ENCODE results near the gene TCP11L2. TPM values are rescaled to one million over a fixed set of nuclear protein-coding genes. Genes with fewer than 3 reads are reported as not detected.

TCP11L2 gene
- total and polyA plus RNA-seq, 2 of the 13 experiments (the other 11 are each of a cell fraction or from before 2014, with no cell fraction given): 4.6 to 24.1 TPM

DNA sequence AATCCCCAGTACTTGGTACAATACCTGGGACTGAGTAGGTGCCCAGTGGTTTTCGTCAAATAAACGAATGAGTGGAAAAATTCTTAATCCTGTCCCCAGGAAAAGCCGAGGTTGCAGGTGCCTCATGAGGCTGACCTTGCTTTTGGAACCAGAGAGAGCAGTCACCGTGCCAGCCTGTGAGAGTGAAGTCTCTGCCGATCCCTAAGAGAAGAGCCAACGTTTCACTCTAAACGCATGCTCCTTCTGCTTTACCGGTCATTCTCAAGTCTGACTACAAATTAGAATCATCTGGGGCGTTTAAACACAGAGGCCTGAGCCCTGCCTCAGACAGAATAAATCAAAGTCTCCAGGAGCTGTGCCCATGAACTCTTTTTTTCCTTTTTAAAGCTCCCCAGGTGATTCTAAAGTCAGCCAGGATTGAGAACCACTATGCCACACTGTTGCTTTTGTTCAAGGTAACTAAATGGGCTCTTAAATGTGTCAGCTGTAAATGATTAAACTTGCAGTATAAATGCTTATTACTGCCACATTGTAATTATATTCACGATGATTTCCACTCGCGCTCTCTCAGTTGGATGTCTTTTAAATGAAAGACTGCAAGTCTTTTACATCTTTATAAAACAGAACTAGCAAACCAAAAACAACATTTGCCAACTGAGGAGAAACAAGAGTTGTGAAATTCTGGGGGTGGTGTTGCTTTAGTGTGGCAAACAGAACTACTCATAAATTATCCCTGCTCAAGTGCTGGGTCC is 26.9 kb downstream of the TCP11L2 start (continued):
- TF ChIP-seq, protein P1, sequence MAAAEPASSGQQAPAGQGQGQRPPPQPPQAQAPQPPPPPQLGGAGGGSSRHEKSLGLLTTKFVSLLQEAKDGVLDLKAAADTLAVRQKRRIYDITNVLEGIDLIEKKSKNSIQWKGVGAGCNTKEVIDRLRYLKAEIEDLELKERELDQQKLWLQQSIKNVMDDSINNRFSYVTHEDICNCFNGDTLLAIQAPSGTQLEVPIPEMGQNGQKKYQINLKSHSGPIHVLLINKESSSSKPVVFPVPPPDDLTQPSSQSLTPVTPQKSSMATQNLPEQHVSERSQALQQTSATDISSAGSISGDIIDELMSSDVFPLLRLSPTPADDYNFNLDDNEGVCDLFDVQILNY (CRISPR knock-in tag; conservative IDR thresholded peaks at IDR 0.05): no peak
- TF ChIP-seq MTF1 (CRISPR knock-in tag; IDR thresholded peaks at IDR 0.05) (no peak), ZNF709 (CRISPR knock-in tag; IDR thresholded peaks at IDR 0.05) (no peak), ZFP62 (CRISPR knock-in tag; IDR thresholded peaks at IDR 0.05) (no peak), BHLHE40 (IDR thresholded peaks at IDR 0.05; ENCODE audit: low read length) (no peak)

DNA sequence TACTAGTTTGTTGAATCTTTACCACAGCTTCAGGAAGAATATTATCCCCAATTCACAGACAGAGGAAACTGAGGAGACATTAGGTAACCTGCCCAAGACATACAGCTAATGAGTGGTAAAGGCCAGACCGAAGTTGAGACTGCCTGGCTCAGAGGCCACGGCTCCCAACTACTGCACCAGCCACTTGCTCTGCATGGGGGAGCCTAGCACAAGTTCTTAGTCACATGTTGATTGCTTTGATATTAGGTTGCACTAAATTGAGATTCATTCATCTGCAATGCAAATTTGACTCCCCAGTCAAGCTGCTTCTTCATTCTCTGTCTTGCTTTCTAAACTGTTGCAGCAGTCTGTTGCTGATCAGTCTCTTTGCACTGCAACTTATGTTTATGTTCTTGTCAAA is 29.1 kb downstream of the TCP11L2 start:
- no peak for FAIRE-seq
- no TSS peak for BruUV-seq (replicated peaks)
- TF ChIP-seq, protein P2, sequence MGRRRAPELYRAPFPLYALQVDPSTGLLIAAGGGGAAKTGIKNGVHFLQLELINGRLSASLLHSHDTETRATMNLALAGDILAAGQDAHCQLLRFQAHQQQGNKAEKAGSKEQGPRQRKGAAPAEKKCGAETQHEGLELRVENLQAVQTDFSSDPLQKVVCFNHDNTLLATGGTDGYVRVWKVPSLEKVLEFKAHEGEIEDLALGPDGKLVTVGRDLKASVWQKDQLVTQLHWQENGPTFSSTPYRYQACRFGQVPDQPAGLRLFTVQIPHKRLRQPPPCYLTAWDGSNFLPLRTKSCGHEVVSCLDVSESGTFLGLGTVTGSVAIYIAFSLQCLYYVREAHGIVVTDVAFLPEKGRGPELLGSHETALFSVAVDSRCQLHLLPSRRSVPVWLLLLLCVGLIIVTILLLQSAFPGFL (CRISPR knock-in tag; IDR thresholded peaks at IDR 0.05): no peak
- TF ChIP-seq NR2F6 (IDR thresholded peaks at IDR 0.05) (no peak), NR2F6 (CRISPR knock-in tag; IDR thresholded peaks at IDR 0.05) (no peak), MAFG (CRISPR knock-in tag; IDR thresholded peaks at IDR 0.05) (no peak), AKAP8 (CRISPR knock-in tag; IDR thresholded peaks at IDR 0.05) (no peak), JARID2 (CRISPR knock-in tag; IDR thresholded peaks at IDR 0.05; ENCODE audit: insufficient replicate concordance) (no peak), YEATS2 (CRISPR knock-in tag; IDR thresholded peaks at IDR 0.05; ENCODE audit: borderline replicate concordance) (no peak), RBFOX2 (IDR thresholded peaks at IDR 0.05; ENCODE audit: low read depth, low read length) (no peak), JDP2 (CRISPR knock-in tag; IDR thresholded peaks at IDR 0.05; ENCODE audit: borderline replicate concordance) (no peak)
- TF ChIP-seq, protein P3, sequence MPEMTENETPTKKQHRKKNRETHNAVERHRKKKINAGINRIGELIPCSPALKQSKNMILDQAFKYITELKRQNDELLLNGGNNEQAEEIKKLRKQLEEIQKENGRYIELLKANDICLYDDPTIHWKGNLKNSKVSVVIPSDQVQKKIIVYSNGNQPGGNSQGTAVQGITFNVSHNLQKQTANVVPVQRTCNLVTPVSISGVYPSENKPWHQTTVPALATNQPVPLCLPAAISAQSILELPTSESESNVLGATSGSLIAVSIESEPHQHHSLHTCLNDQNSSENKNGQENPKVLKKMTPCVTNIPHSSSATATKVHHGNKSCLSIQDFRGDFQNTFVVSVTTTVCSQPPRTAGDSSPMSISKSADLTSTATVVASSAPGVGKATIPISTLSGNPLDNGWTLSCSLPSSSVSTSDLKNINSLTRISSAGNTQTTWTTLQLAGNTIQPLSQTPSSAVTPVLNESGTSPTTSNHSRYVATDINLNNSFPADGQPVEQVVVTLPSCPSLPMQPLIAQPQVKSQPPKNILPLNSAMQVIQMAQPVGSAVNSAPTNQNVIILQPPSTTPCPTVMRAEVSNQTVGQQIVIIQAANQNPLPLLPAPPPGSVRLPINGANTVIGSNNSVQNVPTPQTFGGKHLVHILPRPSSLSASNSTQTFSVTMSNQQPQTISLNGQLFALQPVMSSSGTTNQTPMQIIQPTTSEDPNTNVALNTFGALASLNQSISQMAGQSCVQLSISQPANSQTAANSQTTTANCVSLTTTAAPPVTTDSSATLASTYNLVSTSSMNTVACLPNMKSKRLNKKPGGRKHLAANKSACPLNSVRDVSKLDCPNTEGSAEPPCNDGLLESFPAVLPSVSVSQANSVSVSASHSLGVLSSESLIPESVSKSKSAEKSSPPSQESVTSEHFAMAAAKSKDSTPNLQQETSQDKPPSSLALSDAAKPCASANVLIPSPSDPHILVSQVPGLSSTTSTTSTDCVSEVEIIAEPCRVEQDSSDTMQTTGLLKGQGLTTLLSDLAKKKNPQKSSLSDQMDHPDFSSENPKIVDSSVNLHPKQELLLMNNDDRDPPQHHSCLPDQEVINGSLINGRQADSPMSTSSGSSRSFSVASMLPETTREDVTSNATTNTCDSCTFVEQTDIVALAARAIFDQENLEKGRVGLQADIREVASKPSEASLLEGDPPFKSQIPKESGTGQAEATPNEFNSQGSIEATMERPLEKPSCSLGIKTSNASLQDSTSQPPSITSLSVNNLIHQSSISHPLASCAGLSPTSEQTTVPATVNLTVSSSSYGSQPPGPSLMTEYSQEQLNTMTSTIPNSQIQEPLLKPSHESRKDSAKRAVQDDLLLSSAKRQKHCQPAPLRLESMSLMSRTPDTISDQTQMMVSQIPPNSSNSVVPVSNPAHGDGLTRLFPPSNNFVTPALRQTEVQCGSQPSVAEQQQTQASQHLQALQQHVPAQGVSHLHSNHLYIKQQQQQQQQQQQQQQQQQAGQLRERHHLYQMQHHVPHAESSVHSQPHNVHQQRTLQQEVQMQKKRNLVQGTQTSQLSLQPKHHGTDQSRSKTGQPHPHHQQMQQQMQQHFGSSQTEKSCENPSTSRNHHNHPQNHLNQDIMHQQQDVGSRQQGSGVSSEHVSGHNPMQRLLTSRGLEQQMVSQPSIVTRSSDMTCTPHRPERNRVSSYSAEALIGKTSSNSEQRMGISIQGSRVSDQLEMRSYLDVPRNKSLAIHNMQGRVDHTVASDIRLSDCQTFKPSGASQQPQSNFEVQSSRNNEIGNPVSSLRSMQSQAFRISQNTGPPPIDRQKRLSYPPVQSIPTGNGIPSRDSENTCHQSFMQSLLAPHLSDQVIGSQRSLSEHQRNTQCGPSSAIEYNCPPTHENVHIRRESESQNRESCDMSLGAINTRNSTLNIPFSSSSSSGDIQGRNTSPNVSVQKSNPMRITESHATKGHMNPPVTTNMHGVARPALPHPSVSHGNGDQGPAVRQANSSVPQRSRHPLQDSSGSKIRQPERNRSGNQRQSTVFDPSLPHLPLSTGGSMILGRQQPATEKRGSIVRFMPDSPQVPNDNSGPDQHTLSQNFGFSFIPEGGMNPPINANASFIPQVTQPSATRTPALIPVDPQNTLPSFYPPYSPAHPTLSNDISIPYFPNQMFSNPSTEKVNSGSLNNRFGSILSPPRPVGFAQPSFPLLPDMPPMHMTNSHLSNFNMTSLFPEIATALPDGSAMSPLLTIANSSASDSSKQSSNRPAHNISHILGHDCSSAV (CRISPR knock-in tag; IDR thresholded peaks at IDR 0.05; ENCODE audit: borderline replicate concordance): no peak

More for the DNA sequence above, 29.1 kb downstream of the TCP11L2 start:
- ChIA-PET POLR2A (no interaction called here), CTCF (ENCODE audit: low intra/inter-chr PET ratio, low total read pairs) (no interaction called here)
- no CpG with 5 or more reads among the region's 2 CpGs for WGBS (ENCODE audit: low lambda C conversion rate)
- intact Hi-C loops (cut with micrococcal nuclease; ENCODE audit: unreplicated experiment): no loop called here
- no peaks in the 10 kb centered on the region; a peak in 2 of 5 replicates for H3K36me3 ChIP-seq (replicated peaks in 1 of 2; ENCODE audit: control insufficient read depth in 1 of 2, insufficient read depth in 2 of 2, low read length in 2 of 2)
- DNase-seq (ENCODE audit: low spot score) (no peak), ATAC-seq (no peak)
- H4K20me1 ChIP-seq (ENCODE audit: insufficient read depth, low read length): no peaks in the 10 kb centered on the region
- H3K9ac ChIP-seq (ENCODE audit: insufficient read depth, low read depth, low read length): no peak overlapping the region
- no peak overlapping the region for H3K4me3 ChIP-seq (replicated peaks in 1 of 3; ENCODE audit: insufficient read depth in 1 of 3, low read depth in 2 of 3, low read length in 3 of 3)
- no peaks in the 10 kb centered on the region for H3K9me3 ChIP-seq (ENCODE audit: low read length)
- H3K4me2 ChIP-seq (ENCODE audit: low read depth, low read length): no peak overlapping the region
- H3K79me2 ChIP-seq (ENCODE audit: insufficient read depth, low read length): no peaks in the 10 kb centered on the region
- H3K4me1 ChIP-seq (ENCODE audit: insufficient read depth, low read length): peaks cover 8% of the 10 kb centered on the region
- no peaks in the 10 kb centered on the region for H3K27me3 ChIP-seq (ENCODE audit: control insufficient read depth in 1 of 2, insufficient read depth in 2 of 2, low read length in 2 of 2)
- in situ Hi-C loops (cut with HindIII; ENCODE audit: extremely low pct_ligation_motif_present, low pct_unique_long_range_greater_than_20kb): no loop called here
- H3K27ac ChIP-seq (ENCODE audit: extremely low read length, insufficient read depth, low read length): no peak overlapping the region
- no peak overlapping the region for H2AFZ ChIP-seq (ENCODE audit: low read length)
